GM18907 (cell line): ENCODE results near the gene SHTN1.
A peak's percentile ranks its signal among the peaks of the same experiment; 100 is the strongest.

Source experiments
- ATAC-seq: cut with Tn5 transposase; IDR thresholded peaks from one replicate; pipeline ENCODE4 v1.9.1; 2021; ENCODE audit warnings: mild to moderate bottlenecking, moderate library complexity; ENCODE audit not compliant: unreplicated experiment

The SHTN1 gene

GRCh38 chr10:116918583-116918982, 86.4 kb downstream of the SHTN1 start:
- no peak for ATAC-seq

GRCh38 chr10:116917481-116917880, 87.5 kb downstream of the SHTN1 start:
- no peak for ATAC-seq

GRCh38 chr10:116915340-116915739, 89.6 kb downstream of the SHTN1 start:
- no peak for ATAC-seq

GRCh38 chr10:116913695-116914094, 91.3 kb downstream of the SHTN1 start:
- ATAC-seq: no peak

- no peak for ATAC-seq
These were observed 92.8 kb downstream of the SHTN1 start for GRCh38 chr10:116912162-116912561.

GRCh38 chr10:116910910-116911309, 94.1 kb downstream of the SHTN1 start:
- ATAC-seq: no peak

GRCh38 chr10:116909307-116909706, 95.7 kb downstream of the SHTN1 start:
- ATAC-seq: no peak

GRCh38 chr10:116907245-116907987, 97.6 kb downstream of the SHTN1 start:
- no peak for ATAC-seq

GRCh38 chr10:116905845-116906210, 99.2 kb downstream of the SHTN1 start:
- no peak for ATAC-seq

- ATAC-seq: peak; percentile 51
These were observed 105.4 kb downstream of the SHTN1 start for GRCh38 chr10:116899626-116900025.

- no peak for ATAC-seq
These were observed 111.3 kb downstream of the SHTN1 start for GRCh38 chr10:116893686-116894037.

GRCh38 chr10:116892907-116893685, 111.9 kb downstream of the SHTN1 start:
- no peak for ATAC-seq

GRCh38 chr10:116891208-116891607, 113.8 kb downstream of the SHTN1 start:
- ATAC-seq: no peak

GRCh38 chr10:116889066-116889465, 115.9 kb downstream of the SHTN1 start:
- ATAC-seq: no peak

GRCh38 chr10:116888380-116889055, 116.5 kb downstream of the SHTN1 start:
- no peak for ATAC-seq

GRCh38 chr10:116886772-116887171, 118.2 kb downstream of the SHTN1 start:
- ATAC-seq: no peak

- no peak for ATAC-seq
These were observed 122.3 kb downstream of the SHTN1 start for GRCh38 chr10:116882639-116883038.

- no peak for ATAC-seq
These were observed 124.1 kb downstream of the SHTN1 start for GRCh38 chr10:116880716-116881482.

GRCh38 chr10:116879817-116880216, 125.2 kb downstream of the SHTN1 start:
- no peak for ATAC-seq

GRCh38 chr10:116878123-116878522, 126.9 kb downstream of the SHTN1 start:
- ATAC-seq: no peak

- ATAC-seq: no peak
These were observed 127.6 kb downstream of the SHTN1 start for GRCh38 chr10:116877391-116877790.
